ENCODE measurements around the gene MYO18B.

Gene MYO18B

GRCh38 chr22:25843660-25844405 lies 101.8 kb downstream of the MYO18B start:
- no peak for DNase-seq (ENCODE audit: extremely low spot score, insufficient read length, low read depth)
- FAIRE-seq, result no peak

GRCh38 chr22:25844601-25845000 lies 102.6 kb downstream of the MYO18B start:
- DNase-seq (ENCODE audit: extremely low spot score, insufficient read length, low read depth), result no peak
- no peak for FAIRE-seq

- DNase-seq (ENCODE audit: extremely low spot score, insufficient read length, low read depth) (no peak), FAIRE-seq (no peak)
Measured at GRCh38 chr22:25845985-25846745, 104.2 kb downstream of the MYO18B start.

- DNase-seq (ENCODE audit: extremely low spot score, insufficient read length, low read depth), result no peak
- FAIRE-seq, result no peak
Measured at GRCh38 chr22:25847451-25847850, 105.5 kb downstream of the MYO18B start.

GRCh38 chr22:25848954-25849353 lies 107.0 kb downstream of the MYO18B start:
- DNase-seq (ENCODE audit: extremely low spot score, insufficient read length, low read depth), result no peak
- FAIRE-seq, result no peak

GRCh38 chr22:25849522-25849921 lies 107.5 kb downstream of the MYO18B start:
- DNase-seq (ENCODE audit: extremely low spot score, insufficient read length, low read depth) (no peak), FAIRE-seq (no peak)

GRCh38 chr22:25852223-25852622 lies 110.2 kb downstream of the MYO18B start:
- FAIRE-seq (no peak), DNase-seq (ENCODE audit: extremely low spot score, insufficient read length, low read depth) (no peak)

- DNase-seq (ENCODE audit: extremely low spot score, insufficient read length, low read depth) (no peak), FAIRE-seq (no peak)
Measured at GRCh38 chr22:25853078-25853477, 111.1 kb downstream of the MYO18B start.

GRCh38 chr22:25853501-25854284 lies 111.7 kb downstream of the MYO18B start:
- FAIRE-seq, result no peak
- no peak for DNase-seq (ENCODE audit: extremely low spot score, insufficient read length, low read depth)

GRCh38 chr22:25869771-25870170 lies 127.8 kb downstream of the MYO18B start:
- no peak for FAIRE-seq
- no peak for DNase-seq (ENCODE audit: extremely low spot score, insufficient read length, low read depth)

- DNase-seq (ENCODE audit: extremely low spot score, insufficient read length, low read depth) (no peak), FAIRE-seq (no peak)
Measured at GRCh38 chr22:25874327-25874726, 132.3 kb downstream of the MYO18B start.

- DNase-seq (ENCODE audit: extremely low spot score, insufficient read length, low read depth), result no peak
- no peak for FAIRE-seq
Measured at GRCh38 chr22:25875461-25875860, 133.5 kb downstream of the MYO18B start.

GRCh38 chr22:25876871-25877270 lies 134.9 kb downstream of the MYO18B start:
- DNase-seq (ENCODE audit: extremely low spot score, insufficient read length, low read depth) (no peak), FAIRE-seq (no peak)

GRCh38 chr22:25878933-25879332 lies 136.9 kb downstream of the MYO18B start:
- no peak for FAIRE-seq
- DNase-seq (ENCODE audit: extremely low spot score, insufficient read length, low read depth), result no peak

GRCh38 chr22:25880524-25880923 lies 138.5 kb downstream of the MYO18B start:
- no peak for DNase-seq (ENCODE audit: extremely low spot score, insufficient read length, low read depth)
- peak; percentile 35 for FAIRE-seq

GRCh38 chr22:25881210-25881755 lies 139.3 kb downstream of the MYO18B start:
- no peak for DNase-seq (ENCODE audit: extremely low spot score, insufficient read length, low read depth)
- no peak for FAIRE-seq

GRCh38 chr22:25882360-25882759 lies 140.4 kb downstream of the MYO18B start:
- FAIRE-seq (no peak), DNase-seq (ENCODE audit: extremely low spot score, insufficient read length, low read depth) (no peak)

- DNase-seq (ENCODE audit: extremely low spot score, insufficient read length, low read depth) (no peak), FAIRE-seq (no peak)
Measured at GRCh38 chr22:25883482-25884033, 141.6 kb downstream of the MYO18B start.

- FAIRE-seq, result no peak
- no peak for DNase-seq (ENCODE audit: extremely low spot score, insufficient read length, low read depth)
Measured at GRCh38 chr22:25884121-25884520, 142.1 kb downstream of the MYO18B start.

GRCh38 chr22:25888399-25889054 lies 146.5 kb downstream of the MYO18B start:
- DNase-seq (ENCODE audit: extremely low spot score, insufficient read length, low read depth) (no peak), FAIRE-seq (no peak)

All from GM18507 (cell line).